Femur (tissue), 1 donor: ENCODE measurements around the gene SKI.
A peak's percentile ranks its signal among the peaks of the same experiment; 100 is the strongest.

Experiments
- DNase-seq: peaks from one replicate; pipeline ENCODE4 v3.0.0-alpha.2; 2017

The SKI gene

GRCh38 chr1:2298685-2299084, 70.6 kb downstream of the SKI start:
- no peak for DNase-seq

- DNase-seq = peak; percentile 64
Measured at GRCh38 chr1:2299131-2299627, 71.1 kb downstream of the SKI start.

GRCh38 chr1:2300004-2300771, 72.1 kb downstream of the SKI start:
- DNase-seq = peak; percentile 69

GRCh38 chr1:2300851-2301606, 72.9 kb downstream of the SKI start:
- peak; percentile 91 for DNase-seq

GRCh38 chr1:2301607-2302291, 73.6 kb downstream of the SKI start:
- no peak for DNase-seq

GRCh38 chr1:2302292-2302925, 74.3 kb downstream of the SKI start:
- DNase-seq = no peak

- DNase-seq = no peak
Measured at GRCh38 chr1:2303016-2303775, 75.1 kb downstream of the SKI start.

- no peak for DNase-seq
Measured at GRCh38 chr1:2303781-2304180, 75.7 kb downstream of the SKI start.

GRCh38 chr1:2304282-2304681, 76.2 kb downstream of the SKI start:
- DNase-seq = no peak

- peak; percentile 81 for DNase-seq
Measured at GRCh38 chr1:2304921-2305681, 77.0 kb downstream of the SKI start.

- no peak for DNase-seq
Measured at GRCh38 chr1:2306151-2306978, 78.2 kb downstream of the SKI start.

- DNase-seq = no peak
Measured at GRCh38 chr1:2307064-2307605, 79.0 kb downstream of the SKI start.

- no peak for DNase-seq
Measured at GRCh38 chr1:2307972-2308371, 79.9 kb downstream of the SKI start.

- DNase-seq = no peak
Measured at GRCh38 chr1:2308844-2309243, 80.7 kb downstream of the SKI start.

GRCh38 chr1:2310332-2311183, 82.4 kb downstream of the SKI start:
- DNase-seq = no peak

- DNase-seq = peak; percentile 81
Measured at GRCh38 chr1:2311184-2312032, 83.3 kb downstream of the SKI start.

- DNase-seq = no peak
Measured at GRCh38 chr1:2312160-2312514, 84.0 kb downstream of the SKI start.
